CD4-positive, alpha-beta T cell treated with Interleukin-12 subunit alpha and Interleukin-12 subunit beta, for 1 hour (primary cell): ENCODE results near the gene KRTAP10-5.
"Not testable (repeated sequence)": the region's sequence is repeated elsewhere in the genome, so short reads cannot be mapped to it uniquely, and the experiment has no call there.

ENCODE experiments used
- DNase-seq: peaks from one replicate; pipeline ENCODE4 v3.0.0-alpha.2; 2020

KRTAP10-5 gene

DNA sequence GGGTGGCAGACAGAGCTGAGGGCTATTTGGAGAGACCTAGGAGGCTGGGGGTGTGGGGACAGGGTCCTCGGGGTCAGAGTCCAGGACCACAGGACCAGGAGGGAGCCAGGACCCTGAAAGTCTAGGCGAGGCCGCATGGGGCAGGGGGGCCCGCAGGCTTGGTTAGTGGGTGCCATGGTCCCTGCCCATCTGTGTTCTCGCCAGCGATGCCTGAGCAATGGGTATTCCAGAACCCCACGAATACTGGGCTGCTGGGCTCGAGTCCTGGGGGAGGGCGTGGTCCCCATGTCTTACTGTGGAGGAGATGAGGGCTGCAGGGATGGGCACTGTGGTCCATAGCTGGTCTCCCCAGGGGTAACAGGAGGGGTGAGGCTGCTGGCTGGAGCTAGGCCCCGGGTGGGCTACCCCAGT lies 9.9 kb upstream of the KRTAP10-5 start:
- DNase-seq = no peak

DNA sequence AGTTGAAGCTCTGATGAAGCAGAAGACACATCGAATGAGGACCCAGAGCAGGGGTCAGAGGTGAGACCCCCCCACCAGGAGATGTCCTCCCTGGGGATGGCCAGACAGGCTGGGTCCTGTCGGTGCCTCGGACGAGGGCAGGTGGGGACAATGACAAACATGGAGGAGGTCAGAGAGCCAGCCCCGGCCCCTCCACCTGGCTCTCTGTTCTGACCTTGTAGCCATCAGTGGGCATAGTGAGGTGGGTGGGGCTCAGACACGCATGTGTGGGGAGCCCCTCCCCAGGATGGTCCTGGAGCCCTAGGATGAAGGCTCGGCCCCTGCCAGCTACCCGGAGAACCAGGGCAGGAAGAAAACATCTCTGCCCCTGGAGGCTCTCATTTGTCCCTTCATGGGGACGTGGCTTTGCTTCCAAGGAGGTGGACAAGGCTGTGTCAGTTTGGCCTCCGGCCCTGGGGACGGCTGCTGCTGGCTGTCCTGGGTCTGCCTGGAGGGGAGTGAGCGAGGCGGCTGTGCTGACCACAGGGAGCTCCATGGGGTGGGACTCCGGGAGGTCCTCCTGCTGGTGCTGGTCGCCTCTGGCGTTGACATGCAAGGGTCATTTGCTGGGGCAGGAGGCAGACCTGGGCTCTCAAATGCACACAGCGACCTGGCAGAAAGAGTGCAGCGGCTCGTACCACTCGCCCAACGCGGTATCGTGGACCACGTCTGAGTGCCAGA lies 9.3 kb upstream of the KRTAP10-5 start:
- DNase-seq = no peak

DNA sequence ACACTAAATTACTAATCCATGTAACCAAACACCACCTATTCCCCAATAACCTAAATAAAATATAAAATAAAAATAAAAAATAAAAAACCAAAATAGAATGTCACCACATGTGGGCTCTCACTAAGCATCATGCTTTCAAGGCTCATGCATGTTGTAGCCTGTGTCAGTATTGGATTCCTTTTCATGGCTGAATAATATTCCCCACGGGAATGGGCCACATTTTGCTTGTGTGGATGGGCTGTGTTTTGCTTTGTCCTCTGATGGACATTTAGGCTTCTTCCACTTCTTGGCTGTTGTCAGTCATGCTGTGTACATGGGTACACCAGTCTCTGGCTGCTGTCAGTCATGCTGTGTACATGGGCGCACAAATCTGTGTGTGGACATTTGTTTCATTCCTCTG lies 8.7 kb upstream of the KRTAP10-5 start:
- DNase-seq = no peak

DNA sequence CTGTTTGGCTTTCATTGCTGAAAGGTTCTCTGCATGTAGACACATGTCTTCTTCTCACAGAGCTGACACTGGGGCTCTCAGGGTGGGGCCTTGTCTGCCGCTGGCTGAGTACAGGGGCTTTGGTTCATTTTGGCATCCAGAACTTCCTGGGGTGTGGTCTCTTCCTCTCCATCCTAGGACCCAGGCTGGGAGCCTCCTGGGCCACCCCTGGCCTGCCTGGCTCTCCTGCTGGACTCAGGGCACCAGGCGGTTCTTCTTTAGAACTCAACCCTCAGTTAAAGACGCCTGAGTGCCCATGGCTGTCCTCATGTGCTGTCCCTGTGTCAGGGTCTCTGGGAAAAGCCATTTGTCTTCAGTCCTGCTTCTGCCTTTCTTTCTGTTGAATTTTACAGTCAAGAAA lies 5.5 kb upstream of the KRTAP10-5 start:
- DNase-seq = no peak

DNA sequence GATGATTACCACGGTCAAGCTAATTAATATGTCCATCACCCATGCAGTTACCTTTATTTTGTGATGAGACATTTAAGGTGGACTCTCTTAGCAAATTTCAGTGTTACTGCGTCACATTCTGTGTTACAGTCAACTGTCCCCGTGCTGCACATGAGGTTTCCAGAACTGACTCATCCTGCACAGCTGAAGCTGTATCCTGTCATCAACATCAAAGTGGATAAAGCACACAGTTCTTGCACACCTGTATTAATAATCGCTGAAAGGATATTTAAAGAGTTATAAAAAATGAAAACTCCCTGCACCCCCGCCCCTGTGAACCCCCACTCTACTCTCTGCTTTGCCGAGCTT lies 3.4 kb upstream of the KRTAP10-5 start:
- peak; percentile 30 for DNase-seq

DNA sequence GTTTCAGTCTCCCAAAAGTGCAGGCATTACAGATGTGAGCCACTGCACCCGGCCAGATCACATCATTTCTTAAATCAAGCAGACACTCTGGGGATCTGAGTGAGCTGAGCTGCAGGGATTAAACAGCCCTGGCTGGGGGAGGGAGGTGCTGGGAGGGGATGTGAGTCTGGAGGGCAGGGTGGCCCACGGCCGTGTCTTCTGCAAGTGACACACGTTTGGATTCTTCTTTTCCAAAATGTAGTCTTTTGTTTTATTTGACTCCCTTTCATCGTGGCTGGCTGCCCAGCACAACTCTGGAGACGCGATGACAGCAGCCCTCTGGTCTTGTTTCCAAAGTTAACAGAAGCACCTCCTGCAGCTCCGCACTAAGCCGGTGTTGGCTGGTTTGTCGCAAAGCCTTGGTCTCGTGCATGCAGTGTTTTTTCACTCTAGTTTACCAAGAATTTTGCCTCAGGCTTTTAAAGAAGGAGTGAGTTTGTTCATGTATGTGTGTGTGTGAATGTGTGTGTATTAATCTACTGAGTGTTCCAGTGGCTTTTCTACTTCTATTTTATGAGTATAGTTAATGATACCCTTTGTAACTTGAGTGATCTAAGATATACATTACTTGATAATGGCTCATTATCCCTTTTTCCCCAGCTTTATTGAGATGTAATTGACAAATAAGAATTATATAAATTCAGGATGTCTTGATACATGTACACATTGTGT lies 2.8 kb upstream of the KRTAP10-5 start:
- no peak for DNase-seq

DNA sequence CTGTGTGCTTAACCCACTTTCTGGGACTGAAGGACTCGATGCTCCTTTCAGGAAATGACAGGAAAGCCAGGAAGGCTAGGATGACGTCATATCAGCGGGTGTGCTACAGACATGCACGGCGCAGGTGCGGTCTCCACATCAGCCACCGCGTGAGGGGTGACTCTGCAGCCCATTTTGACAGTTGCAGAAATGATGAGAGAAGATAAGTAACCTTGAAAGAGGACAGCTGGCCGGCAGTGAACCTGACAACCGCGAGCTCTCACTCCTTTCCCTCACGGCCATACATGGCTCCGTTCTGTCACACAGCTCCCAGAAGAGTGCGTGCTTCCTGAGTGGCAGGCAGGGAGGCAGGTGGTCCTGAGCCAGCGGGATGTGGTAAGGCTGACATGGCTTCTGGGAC lies 1.7 kb upstream of the KRTAP10-5 start:
- no peak for DNase-seq

DNA sequence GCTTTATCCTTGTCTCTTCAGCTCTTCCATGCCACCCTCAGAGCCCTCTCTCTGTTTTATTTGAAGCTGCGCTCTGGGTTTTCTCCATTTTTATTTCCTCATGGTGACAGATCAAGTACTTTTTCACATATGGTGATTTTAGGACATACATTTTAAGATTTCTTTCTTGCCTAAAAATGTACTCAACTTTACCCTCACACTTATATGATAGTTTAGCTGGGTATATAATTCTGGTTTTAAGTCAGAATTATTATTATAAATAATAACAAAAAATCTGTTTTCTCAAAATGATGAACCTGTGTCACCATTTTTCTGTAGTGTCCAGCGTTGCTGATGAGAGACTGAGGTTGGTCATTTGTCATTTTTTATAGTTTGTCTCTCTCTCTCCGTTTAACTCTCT lies 754 bp upstream of the KRTAP10-5 start:
- no peak for DNase-seq

DNA sequence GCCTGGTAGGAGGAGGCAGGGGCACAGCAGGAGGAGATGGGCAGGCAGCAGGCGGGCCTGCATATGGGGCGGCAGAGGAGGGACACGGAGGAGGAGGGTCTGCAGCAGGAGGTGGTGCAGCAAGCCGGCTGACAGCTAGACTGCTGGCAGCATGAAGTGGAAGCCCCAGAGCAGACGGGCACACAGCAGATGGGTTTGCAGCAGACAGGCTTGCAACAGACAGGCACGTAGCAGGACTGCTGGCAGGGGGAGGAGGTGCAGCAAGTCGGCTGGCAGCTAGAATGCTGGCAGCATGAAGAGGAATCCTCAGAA lies 615 bp downstream of the KRTAP10-5 start:
- DNase-seq = no peak

DNA sequence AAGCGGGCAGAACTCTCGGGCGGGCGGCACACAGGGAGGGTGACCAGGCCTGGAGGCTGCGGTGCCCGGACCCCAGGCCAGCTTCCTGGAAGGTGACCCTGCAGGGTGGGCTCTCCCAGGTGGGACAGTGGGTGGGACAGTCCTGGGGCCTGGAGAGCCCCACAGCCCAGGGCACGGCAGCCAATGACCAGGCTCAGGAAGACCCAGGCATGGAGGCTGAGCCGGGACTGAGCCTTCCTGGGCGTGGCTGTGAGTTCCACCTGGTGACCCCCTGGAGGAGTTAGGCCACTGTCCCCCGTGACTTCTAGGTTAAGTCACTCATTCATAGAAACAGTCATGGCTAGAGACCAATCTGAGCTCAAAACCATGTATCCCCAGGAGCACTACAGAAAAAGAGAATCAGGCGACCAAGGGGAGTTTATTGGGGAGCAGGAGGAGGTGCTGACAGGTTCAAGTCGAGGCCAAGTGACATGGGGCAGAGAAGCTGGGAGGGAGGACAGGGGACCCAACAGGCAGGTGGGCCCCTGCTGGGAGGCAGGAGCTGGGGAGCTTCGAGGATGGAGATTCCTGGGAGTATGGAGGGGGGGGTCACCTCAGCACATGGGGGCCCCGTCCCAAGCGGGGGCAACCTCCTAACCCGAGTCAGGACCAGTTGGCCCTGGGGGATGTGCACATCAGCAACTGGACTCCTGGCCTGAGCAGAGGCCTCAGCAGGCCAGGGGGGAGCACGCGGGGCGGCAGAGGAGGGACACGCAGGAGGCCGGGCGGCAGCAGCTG lies 1.2 kb downstream of the KRTAP10-5 start:
- no peak for DNase-seq

DNA sequence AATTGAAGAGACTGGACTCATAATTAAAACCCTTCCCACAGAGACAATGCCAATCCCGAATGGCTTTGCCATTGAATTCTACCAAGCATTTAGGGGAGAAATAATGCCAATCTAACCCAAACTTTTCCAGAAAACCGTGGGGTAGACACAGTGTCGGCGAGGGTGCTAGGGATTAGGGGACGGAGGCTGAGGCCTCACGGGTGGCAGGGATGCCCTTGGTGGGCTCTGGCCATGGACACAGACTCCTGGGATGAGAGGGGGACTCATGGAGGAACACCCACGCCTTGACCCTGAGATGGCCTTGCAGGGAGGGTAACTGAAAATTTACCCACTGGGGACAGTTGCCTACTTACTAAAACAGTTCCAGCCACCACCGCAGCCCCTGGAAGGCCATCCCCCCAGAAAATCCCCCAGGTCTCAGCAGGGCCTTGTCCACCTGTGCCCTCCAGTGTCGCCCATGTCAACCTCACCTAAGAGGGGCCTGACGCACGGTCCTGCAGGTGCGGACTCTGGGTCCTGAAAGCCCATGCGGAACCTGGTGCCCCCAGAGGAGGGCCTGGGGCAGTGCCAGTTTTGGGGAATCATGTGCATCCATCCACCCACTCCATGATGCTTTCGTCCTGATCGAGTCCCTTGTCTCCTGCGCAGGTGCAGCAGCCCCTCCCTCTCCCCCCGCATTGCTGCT lies 1.9 kb downstream of the KRTAP10-5 start:
- DNase-seq = no peak

DNA sequence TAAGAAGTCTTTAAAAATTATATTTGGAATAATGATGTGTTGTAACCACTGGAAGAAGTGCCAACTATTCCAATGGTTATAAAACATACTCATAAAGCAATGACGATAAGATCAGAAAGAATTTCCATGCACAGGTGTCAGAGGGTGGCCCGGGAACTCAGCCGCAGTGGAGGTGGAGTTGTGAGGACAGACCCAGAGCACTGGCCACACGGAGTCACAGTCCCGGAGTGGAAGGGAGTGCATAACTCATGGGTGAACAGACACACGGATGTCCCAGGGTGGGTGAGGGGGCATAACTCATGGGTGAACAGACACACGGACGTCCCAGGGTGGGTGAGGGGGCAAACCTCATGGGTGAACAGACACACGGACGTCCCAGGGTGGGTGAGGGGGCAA lies 4.4 kb downstream of the KRTAP10-5 start:
- DNase-seq = no peak

DNA sequence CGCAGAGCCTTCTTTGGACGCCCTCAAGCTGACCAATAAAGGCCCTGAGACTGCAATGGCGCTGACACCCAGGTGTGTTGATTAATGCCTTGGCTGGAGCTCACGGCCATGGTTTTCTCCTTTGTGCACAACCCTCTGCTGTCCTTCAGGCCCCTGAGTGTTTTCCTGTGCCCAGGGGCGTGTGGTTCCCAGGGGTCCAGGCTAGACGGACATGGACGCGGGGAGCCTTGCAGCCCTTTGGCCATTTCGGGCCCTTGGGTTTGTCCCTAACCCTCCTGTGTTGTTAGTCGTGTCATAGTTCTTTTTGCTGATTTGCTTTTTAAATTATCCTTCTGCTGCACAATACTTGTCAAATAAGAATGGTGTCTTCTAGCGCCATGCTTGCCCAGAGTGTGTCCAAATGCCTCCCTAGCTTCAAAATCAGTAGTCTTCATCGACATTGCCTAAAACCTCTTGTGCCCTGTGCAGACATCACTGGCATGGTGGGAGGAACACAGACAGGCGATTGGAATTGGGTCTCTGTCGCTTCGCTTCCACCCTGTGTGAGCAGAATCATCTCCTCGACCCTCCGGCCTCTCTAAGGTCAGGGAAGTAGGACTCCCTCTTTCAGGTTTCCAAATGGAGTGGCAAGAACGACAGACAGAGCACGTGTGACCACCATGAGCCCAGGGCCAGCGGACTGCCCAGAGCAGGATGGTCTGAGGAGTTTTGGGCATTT lies 4.9 kb downstream of the KRTAP10-5 start:
- no peak for DNase-seq

DNA sequence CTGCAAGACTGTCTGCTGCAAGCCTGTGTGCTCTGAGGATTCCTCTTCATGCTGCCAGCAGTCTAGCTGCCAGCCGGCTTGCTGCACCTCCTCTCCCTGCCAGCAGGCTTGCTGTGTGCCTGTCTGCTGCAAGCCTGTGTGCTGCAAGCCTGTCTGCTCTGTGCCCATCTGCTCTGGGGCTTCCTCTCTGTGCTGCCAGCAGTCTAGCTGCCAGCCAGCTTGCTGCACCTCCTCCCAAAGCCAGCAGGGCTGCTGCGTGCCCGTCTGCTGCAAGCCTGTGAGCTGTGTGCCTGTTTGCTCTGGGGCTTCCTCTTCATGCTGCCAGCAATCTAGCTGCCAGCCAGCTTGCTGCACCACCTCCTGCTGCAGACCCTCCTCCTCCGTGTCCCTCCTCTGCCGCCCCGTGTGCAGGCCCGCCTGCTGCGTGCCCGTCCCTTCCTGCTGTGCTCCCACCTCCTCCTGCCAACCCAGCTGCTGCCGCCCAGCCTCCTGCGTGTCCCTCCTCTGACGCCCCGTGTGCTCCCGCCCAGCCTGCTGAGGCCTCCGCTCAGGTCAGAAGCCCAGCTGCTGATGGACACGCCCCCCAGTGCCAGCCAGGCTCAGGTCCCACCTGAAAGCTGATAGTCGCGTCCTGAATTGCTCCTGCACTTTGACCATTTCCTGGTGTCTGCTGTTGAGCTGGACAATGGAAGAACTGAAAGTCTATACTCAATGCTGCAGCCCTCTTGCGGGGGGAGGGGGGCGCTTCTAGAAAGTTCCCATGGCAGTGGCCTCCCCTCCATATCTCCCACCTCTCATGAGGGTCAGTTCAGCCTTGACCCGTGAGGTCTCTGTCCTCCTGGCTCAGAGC lies 5.7 kb downstream of the KRTAP10-5 start:
- no peak for DNase-seq

DNA sequence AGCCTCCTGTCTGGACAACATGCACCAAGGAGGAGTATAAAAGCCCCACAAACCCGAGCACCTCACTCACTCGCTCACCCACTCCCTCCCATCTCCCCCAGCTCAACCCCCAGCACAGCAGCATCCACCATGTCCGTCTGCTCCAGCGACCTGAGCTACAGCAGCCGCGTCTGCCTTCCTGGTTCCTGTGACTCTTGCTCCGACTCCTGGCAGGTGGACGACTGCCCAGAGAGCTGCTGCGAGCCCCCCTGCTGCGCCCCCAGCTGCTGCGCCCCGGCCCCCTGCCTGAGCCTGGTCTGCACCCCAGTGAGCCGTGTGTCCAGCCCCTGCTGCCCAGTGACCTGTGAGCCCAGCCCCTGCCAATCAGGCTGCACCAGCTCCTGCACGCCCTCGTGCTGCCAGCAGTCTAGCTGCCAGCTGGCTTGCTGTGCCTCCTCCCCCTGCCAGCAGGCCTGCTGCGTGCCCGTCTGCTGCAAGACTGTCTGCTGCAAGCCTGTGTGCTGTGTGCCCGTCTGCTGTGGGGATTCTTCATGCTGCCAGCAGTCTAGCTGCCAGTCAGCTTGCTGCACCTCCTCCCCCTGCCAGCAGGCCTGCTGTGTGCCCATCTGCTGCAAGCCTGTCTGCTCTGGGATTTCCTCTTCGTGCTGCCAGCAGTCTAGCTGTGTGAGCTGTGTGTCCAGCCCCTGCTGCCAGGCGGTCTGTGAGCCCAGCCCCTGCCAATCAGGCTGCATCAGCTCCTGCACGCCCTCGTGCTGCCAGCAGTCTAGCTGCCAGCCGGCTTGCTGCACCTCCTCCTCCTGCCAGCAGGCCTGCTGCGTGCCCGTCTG lies 6.6 kb downstream of the KRTAP10-5 start, which contains the start of gene KRTAP10-4:
Gene KRTAP10-4 (plus strand): TSS at position 100 of the 827 bp plus-strand sequence. CDS start 30 bp downstream, at position 130.
- not testable (repeated sequence) for DNase-seq

DNA sequence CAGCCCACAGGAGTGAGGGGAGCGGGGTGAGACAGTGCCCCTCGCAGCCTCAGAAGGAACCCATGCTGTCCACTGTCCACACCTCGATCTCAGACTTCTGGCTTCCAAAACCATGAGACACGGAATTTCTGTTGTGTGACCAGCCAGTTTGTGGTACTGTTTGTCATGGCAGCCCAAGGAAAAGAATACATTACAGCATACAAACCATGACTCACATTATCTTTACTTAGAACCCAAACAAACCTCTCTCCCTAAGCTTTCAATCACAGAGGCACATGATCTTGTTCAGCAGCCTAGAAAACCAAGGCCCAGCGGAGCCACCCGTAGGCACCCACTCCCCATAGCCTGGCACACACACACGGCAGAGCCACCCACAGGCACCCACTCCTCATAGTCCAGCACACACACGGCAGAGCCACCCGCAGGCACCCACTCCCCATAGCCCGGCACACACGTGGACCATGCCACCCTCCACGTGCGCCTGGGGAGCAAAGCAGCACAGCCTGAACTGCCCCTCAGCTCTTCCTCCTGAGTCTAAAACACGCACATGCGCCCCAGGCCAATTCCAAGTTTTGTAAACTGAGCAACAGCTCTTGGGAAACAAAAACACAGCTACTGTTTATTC lies 7.3 kb downstream of the KRTAP10-5 start:
- no peak for DNase-seq

DNA sequence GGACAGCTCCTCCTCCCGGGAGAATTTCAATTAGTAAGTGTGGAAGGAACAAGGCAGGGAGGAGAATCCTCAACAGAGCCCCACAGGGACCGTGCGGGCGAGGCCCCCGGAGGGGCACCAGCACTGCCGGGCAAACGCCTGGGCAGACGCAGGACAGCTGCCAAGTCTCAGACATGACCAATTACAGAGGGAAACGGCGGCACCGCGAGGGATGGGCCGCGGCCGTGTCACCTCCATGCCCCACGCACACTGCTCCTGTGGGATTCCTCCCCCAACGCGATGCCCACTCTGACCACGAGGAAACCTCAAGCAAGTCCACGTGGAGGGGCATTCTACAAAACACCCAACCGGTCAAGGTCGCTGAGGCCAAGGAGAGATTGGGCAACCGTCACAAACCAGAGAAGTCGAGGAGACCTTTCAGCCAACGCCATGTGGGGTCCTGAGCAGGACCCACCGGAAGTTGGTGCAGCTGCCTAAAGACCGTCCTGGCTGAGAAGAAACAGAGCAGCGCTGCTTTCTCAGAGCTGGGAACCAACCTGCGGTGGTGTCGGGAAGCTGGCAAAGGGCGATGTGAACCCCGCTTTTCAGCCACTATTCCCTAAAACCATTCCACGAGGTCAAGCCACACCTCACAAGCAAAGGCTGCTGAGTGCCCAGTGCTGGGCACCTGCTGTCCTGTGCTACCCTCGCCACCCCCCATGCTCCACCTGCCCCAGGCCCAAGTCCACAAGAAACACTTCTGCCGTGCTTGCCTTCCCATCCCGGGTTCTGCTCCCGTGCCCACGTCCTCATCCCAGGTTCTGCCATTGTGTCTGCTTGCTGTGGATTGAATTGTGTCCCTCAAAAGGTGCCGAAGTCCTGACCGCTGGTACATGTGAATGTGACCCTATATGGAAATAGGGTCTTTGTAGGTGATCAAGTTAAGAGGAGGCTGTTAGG lies 8.3 kb downstream of the KRTAP10-5 start:
- DNase-seq = no peak

DNA sequence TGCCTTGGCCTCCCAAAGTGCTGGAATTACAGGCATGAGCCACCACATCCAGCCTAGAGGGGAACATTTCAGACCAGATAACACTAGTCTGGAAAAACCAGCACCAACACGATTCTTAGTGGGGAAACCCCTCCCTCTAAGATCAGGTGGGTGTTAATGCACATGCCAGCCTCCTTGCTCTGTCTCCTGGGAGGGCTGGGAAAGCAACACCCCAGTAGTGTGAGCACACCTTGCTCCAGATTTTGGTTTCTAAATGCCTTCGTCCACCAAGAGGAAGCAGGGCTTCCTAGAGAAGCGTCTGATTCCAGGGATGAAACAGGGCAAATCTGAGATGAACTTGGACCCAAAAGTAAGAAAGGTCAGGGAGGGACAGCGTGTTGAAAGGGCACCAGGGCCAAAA lies 9.1 kb downstream of the KRTAP10-5 start:
- DNase-seq = no peak

DNA sequence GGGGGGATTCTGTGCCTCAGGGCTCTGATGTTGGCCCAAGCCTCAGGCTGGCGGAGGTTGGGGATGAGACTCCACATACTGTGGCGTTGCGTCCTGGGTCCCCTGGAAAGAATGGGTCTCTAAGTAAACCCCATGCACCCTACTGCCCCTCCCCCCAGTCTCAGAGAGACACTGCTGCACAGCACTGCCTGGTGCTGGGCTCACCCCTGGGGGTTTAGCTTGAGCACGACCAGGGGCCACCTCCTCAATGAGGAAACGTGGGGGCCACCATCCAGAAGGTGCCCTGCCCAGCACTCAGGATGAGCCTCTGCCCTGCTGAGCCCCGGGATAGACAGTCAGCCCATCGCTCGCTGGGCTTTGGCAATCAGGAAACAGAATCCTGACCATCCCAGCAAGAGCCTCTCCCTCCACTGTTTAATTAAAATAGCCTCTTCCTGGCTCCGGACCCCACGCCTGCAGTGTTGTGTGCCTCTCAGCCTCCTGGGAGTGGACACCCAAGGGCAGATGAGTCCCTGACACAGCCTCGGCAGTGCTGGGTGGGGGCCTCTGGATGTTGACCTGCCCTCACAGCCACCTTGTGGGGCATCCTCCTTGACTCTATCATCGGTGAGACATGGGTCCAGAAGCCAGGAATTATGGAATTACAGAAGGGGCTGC lies 10.4 kb downstream of the KRTAP10-5 start:
- DNase-seq = no peak
